Vagina (tissue), 2 donors: ENCODE data around the gene CSMD2.

Experiments
- POLR2AphosphoS5 ChIP-seq, 2 donors: sonication (generic); formaldehyde crosslinking; IDR thresholded peaks; one replicate each; pipeline ENCODE4 v1.9.0; 2017; ENCODE audit warnings: antibody characterized with exemption in 2 of 2, mild to moderate bottlenecking in 2 of 2, low read depth in 1 of 2; ENCODE audit not compliant: insufficient read depth in 1 of 2
- TF ChIP-seq, protein P1 (sequence below), 3 experiments: fragments of 450-650 bp in 2 of 3; fragments of 200-600 bp in 1 of 3; sonication (generic) in 1 of 3; IDR thresholded peaks; one replicate each; pipeline ENCODE4 v1.5.1; 2017 to 2019; ENCODE audit warnings: antibody characterized with exemption in 3 of 3, mild to moderate bottlenecking in 2 of 3, moderate library complexity in 2 of 3

DNA sequence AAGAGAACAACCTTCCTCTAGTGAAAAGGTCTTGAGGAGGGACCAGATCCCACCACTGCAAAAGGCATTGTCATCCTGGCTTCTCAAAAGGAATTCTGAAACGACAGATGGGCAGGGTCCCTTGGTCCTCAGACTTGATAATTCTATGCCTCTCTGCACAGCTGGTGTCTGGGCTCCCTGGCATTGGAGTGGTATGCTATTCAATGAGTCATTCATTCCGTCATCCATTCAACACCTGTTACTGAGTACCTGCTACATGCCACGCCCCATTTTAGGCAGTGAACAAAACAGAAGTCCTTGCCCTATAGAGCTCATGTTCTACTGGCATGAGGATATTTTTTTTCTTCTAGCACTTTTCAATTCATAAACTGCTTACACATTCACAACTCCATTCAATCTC lies 347.0 kb downstream of the CSMD2 start:
- TF ChIP-seq POLR2AphosphoS5 (IDR thresholded peaks at IDR 0.05; ENCODE audit: insufficient read depth in 1 of 2, low read depth in 1 of 2), result no peak
- TF ChIP-seq, protein P1, sequence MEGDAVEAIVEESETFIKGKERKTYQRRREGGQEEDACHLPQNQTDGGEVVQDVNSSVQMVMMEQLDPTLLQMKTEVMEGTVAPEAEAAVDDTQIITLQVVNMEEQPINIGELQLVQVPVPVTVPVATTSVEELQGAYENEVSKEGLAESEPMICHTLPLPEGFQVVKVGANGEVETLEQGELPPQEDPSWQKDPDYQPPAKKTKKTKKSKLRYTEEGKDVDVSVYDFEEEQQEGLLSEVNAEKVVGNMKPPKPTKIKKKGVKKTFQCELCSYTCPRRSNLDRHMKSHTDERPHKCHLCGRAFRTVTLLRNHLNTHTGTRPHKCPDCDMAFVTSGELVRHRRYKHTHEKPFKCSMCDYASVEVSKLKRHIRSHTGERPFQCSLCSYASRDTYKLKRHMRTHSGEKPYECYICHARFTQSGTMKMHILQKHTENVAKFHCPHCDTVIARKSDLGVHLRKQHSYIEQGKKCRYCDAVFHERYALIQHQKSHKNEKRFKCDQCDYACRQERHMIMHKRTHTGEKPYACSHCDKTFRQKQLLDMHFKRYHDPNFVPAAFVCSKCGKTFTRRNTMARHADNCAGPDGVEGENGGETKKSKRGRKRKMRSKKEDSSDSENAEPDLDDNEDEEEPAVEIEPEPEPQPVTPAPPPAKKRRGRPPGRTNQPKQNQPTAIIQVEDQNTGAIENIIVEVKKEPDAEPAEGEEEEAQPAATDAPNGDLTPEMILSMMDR (IDR thresholded peaks at IDR 0.05), result no peak
